Measurements from ENCODE around the gene SLC6A3.

The SLC6A3 gene

GRCh38 chr5:1428107-1428506 is 17.1 kb downstream of the SLC6A3 start:
- TF ChIP-seq POLR2AphosphoS5 (IDR thresholded peaks at IDR 0.05; ENCODE audit: low read depth, low read length) (no peak), REST (IDR thresholded peaks at IDR 0.05; ENCODE audit: insufficient read depth in 1 of 2, low read depth in 2 of 2, low read length in 2 of 2) (no peak), FOXP2 (optimal IDR thresholded peaks at IDR 0.05; ENCODE audit: borderline replicate concordance, extremely low read depth, extremely low read length, insufficient read depth) (no peak), SIN3A (IDR thresholded peaks at IDR 0.05; ENCODE audit: borderline replicate concordance, insufficient read depth, low read length) (no peak), TAF1 (IDR thresholded peaks at IDR 0.05; ENCODE audit: borderline replicate concordance, insufficient read depth, low read length) (no peak)

- no peak for TF ChIP-seq TAF1 (IDR thresholded peaks at IDR 0.05; ENCODE audit: borderline replicate concordance, insufficient read depth, low read length)
- TF ChIP-seq REST (IDR thresholded peaks at IDR 0.05; ENCODE audit: insufficient read depth in 1 of 2, low read depth in 2 of 2, low read length in 2 of 2) = no peak
- TF ChIP-seq SIN3A (IDR thresholded peaks at IDR 0.05; ENCODE audit: borderline replicate concordance, insufficient read depth, low read length) = no peak
- no peak for TF ChIP-seq POLR2AphosphoS5 (IDR thresholded peaks at IDR 0.05; ENCODE audit: low read depth, low read length)
- TF ChIP-seq FOXP2 (optimal IDR thresholded peaks at IDR 0.05; ENCODE audit: borderline replicate concordance, extremely low read depth, extremely low read length, insufficient read depth) = no peak
Observed at GRCh38 chr5:1424716-1425115, 20.5 kb downstream of the SLC6A3 start.

DNA sequence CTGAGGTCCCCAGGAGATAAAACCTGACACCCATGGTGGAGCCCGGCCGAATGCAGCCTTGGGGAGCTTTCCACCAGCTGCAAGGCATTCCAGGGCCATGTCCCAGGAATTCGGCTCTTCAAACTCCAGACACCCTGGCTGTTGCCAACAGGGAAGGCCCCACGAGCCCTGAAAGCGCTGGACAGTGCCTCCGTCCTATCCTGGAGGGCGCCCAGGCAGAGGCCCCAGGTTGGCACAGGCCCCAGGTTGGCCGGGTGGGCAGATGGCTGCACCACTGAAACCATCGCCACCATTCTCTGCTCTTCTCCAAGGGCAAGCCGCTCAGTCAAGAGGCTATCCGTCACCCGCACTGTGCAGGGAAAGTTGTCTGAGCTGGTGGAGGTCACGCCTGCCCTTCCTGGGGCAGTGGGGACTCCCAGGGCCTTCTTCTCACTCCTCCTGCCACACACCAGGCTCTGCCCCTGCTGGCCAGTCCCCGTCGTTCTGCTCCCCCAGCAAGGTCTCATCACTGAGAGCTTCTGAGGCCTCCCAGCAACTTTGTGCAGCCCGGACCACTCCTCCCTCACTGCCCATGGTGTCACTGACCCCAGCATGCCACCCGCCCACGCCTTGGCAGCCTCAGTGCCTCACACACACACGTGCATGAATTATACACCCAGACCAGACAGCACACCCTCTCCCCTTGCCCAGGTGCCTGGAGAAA is 21.2 kb downstream of the SLC6A3 start:
- TF ChIP-seq FOXP2 (optimal IDR thresholded peaks at IDR 0.05; ENCODE audit: borderline replicate concordance, extremely low read depth, extremely low read length, insufficient read depth) (no peak), SIN3A (IDR thresholded peaks at IDR 0.05; ENCODE audit: borderline replicate concordance, insufficient read depth, low read length) (no peak), POLR2AphosphoS5 (IDR thresholded peaks at IDR 0.05; ENCODE audit: low read depth, low read length) (no peak), TAF1 (IDR thresholded peaks at IDR 0.05; ENCODE audit: borderline replicate concordance, insufficient read depth, low read length) (no peak), REST (IDR thresholded peaks at IDR 0.05; ENCODE audit: insufficient read depth in 1 of 2, low read depth in 2 of 2, low read length in 2 of 2) (no peak)

DNA sequence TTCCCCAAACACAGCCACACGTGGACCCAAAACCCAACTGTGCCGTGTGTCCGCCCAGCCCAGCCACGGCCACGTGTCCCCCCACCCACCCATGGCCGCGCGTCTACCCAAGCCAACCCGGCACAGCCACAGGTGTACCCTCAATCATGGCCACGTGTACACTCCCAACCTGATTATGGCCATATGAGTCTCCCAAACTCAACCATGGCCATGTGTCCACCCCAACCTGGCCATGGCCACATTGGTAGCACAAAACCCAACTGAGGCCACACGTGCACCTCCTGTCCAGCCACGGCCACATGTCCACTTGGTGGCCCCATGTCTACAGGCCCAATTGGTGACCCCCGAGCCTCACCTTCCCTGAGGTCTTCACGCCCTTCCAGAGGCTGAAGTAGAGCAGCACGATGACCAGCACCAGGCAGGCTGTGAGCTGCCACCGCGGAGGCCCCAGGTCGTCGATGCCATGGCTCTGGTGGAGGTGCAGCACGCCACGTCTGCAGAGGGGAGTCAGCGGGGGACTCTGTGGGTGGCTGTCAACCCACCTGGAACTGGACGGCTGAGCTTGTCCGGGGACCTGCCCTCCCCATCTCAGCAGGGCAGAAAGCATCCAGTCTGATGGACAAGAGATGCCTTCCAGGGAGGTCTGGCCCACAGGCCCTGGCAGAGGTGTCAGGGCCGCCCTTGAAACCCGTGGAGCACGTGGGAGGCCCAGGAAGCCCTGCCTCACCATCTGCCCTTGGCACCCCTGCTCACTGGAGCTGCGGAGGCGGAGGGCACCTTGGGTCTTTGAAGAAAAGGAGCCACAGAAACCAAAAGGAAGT is 23.5 kb downstream of the SLC6A3 start:
- TF ChIP-seq SIN3A (IDR thresholded peaks at IDR 0.05; ENCODE audit: borderline replicate concordance, insufficient read depth, low read length) = no peak
- no peak for TF ChIP-seq TAF1 (IDR thresholded peaks at IDR 0.05; ENCODE audit: borderline replicate concordance, insufficient read depth, low read length)
- no peak for TF ChIP-seq REST (IDR thresholded peaks at IDR 0.05; ENCODE audit: insufficient read depth in 1 of 2, low read depth in 2 of 2, low read length in 2 of 2)
- TF ChIP-seq POLR2AphosphoS5 (IDR thresholded peaks at IDR 0.05; ENCODE audit: low read depth, low read length) = no peak
- TF ChIP-seq FOXP2 (optimal IDR thresholded peaks at IDR 0.05; ENCODE audit: borderline replicate concordance, extremely low read depth, extremely low read length, insufficient read depth) = no peak
